Gastroesophageal sphincter (tissue), 3 donors: ENCODE measurements around the gene CHP2.

Source experiments
- EP300 ChIP-seq: sonication (generic); formaldehyde crosslinking; IDR thresholded peaks from one replicate; pipeline ENCODE4 v1.6.1; 2017; ENCODE audit warnings: antibody characterized with exemption, mild to moderate bottlenecking
- POLR2A ChIP-seq, 2 donors: fragments of 450-650 bp; IDR thresholded peaks; one replicate each; pipeline ENCODE4 v1.6.1; 2017; ENCODE audit warnings: antibody characterized with exemption in 2 of 2, mild to moderate bottlenecking in 2 of 2, moderate library complexity in 1 of 2
- POLR2AphosphoS5 ChIP-seq: sonication (generic); formaldehyde crosslinking; IDR thresholded peaks from one replicate; pipeline ENCODE4 v1.6.1; 2017; ENCODE audit warnings: antibody characterized with exemption
- TF ChIP-seq, protein P1 (sequence below), 4 experiments: fragments of 200-600 bp in 2 of 4; fragments of 450-650 bp in 2 of 4; sonication (generic) in 1 of 4; IDR thresholded peaks; one replicate each; pipeline ENCODE4 v1.5.1; 2017 to 2019; ENCODE audit warnings: antibody characterized with exemption in 4 of 4, mild to moderate bottlenecking in 2 of 4, moderate library complexity in 2 of 4

DNA sequence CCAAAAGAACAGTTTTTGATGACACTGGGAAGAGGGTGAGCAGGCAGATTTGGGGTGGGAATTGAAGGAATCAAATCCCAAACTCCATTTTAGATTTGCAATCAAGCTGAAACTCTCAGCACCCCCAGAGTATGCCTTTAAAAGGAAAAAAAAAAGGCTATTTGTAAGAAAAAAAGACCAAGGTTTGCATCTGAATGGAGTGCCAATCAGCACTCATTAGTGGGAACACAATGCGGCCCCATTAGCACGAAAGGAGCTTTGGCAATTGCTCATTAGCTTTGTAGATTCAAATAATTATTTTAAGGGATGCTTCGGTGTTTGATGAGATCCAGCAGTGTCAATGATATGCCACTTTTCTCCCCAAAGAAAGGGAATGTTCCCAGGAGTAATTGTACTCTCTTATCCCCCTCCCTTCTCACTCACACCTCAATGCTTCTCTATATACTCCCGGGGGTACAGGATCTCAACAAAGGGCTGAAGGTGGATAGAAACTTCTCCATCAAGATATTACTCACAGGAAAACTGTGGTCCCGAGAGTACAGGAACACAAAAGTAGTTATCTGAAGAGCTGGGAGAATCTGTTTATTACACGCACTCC, 32.2 kb downstream of the CHP2 start:
- TF ChIP-seq, protein P1, sequence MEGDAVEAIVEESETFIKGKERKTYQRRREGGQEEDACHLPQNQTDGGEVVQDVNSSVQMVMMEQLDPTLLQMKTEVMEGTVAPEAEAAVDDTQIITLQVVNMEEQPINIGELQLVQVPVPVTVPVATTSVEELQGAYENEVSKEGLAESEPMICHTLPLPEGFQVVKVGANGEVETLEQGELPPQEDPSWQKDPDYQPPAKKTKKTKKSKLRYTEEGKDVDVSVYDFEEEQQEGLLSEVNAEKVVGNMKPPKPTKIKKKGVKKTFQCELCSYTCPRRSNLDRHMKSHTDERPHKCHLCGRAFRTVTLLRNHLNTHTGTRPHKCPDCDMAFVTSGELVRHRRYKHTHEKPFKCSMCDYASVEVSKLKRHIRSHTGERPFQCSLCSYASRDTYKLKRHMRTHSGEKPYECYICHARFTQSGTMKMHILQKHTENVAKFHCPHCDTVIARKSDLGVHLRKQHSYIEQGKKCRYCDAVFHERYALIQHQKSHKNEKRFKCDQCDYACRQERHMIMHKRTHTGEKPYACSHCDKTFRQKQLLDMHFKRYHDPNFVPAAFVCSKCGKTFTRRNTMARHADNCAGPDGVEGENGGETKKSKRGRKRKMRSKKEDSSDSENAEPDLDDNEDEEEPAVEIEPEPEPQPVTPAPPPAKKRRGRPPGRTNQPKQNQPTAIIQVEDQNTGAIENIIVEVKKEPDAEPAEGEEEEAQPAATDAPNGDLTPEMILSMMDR (IDR thresholded peaks at IDR 0.05): no peak
- TF ChIP-seq POLR2A (IDR thresholded peaks at IDR 0.05): no peak
- TF ChIP-seq EP300: no peak
- TF ChIP-seq POLR2AphosphoS5: no peak
